DMS 273 treated with DMSO at 0.1 percent for 48 hours (cell line): ENCODE data around the gene MAMLD1.

ENCODE experiments used
- DNase-seq: peaks from one replicate; lab custom pipeline; 2025; lab: John Stamatoyannopoulos, UW

MAMLD1 gene

DNA sequence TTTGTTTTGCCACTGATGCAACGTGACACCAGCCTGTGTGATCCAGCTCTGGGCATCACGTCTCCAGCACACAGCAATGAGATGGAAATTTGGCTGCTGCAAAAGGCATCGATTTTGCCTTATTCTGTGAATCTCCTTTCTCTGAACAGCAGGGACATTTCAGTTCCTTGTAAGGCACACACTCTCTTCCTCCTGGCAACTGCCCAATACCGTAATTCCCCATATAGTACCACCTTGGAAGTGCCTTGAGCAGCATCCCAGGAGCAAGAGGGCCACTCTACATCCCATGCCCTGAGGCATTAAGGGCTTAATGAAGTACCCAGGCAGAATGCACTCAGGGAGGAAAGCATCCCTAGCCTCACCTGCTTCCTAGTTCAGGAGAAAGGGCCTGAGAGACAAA lies 10.5 kb upstream of the MAMLD1 start:
- DNase-seq, result no peak

DNA sequence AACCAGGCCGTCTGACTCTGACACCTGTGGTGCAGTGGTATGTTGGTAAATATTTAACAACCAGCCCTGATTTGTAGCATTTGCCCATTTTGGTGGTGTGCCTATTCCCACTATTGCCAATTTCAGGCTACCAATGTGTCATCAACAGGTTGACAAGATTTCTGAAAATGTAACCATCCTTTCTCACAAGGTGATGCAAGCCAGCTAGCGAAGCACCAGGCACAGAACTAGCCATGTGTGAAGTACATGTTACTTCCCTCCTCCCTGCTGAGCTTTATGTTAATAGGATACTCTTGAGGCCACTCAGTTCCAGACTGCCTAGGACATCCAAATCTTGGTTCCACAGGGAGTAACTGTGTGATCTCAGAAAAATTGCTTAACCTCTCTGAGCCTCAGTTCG lies 7.2 kb upstream of the MAMLD1 start:
- no peak for DNase-seq

DNA sequence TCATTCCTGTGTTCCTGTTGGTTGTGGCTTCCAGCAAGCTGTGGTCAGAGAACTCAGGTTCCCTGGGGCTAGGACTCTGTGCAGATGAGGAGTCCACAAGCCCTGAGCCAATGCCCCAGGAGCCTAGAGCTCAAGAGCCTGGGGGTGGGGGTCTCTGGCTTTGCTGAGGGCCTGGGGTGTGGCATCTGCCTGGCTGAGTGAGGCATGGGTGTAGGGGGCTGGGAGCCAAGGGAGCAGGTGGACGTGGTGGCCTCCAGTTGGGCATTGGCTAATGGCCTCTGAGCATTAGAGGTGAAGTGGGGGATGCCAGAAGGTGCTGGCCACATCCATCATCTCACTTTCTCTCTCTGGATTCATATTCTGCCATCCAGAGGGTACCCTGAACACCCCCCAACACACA lies 5.3 kb upstream of the MAMLD1 start:
- no peak for DNase-seq

DNA sequence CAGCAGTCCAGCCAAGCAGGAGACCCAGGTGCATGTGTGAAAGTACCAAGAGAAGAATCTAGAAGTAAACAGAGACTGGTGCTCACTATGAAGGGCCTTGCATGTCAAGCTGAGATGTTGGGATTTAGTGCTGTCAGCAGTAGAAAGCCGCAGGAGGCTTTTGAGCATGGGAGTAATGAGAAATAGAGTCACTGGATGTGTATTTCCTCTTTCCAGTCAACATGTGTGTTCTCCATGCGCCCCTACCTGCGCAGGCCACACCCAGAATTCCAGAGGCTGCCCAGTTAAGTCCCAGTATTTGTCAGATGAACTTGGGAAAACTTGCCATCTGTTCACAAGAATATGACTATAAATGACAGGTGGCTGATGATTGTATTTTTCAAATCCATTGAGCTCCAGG lies 4.5 kb upstream of the MAMLD1 start:
- no peak for DNase-seq

DNA sequence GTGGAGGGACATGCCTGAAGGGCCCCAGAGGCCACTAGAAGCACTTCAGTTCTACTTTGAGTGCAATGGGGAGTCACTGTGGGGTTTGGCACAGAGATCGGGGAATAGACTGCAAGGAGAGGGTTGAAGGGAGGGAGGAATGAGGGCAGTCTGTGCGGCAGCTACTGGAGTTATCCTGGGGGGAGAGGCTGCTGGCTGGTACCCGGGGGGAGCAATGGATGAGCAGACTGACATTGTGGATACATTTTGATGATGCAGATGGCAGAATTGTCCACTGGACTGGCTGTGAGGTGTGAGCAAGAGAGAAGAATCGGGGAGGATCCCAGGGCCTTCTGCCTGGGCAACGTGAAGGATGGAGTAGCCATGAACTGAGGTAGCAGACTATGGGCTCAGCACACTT lies 2.8 kb upstream of the MAMLD1 start:
- no peak for DNase-seq

DNA sequence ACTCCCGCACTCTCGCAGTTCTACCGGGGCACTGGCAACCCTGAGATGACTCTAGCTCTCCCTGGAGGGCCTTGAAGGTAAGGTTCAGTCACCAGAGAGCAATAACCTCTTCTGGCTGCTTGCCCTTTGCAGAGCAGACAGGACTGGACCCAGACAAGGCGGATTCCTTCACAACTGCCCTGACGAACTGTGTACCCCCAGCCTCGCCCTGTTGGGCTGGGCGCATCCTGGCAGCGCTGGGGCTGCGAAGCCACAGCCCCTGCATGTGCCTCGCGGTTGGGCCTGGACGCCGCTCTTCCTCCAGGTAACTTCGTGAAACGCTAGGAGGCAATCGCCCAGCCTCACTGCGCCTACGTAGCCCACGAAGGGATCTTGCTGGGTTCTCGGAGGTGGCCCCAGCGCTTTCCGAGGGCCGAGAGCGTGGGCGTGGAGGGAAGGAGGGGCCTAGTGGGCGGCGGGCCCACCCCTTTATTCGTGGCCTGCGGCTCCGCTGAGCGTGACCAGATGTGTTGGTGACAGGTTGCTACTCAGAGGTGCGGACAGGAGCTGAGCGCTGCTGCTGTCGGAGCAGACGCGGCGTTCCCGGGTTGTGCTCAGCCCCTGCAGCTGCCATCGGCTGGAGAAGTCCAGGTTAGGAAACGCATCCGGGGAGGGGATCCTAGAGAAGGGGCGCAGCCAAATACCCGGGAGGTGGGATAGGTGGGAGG lies 1.9 kb upstream of the MAMLD1 start:
- no peak for DNase-seq

DNA sequence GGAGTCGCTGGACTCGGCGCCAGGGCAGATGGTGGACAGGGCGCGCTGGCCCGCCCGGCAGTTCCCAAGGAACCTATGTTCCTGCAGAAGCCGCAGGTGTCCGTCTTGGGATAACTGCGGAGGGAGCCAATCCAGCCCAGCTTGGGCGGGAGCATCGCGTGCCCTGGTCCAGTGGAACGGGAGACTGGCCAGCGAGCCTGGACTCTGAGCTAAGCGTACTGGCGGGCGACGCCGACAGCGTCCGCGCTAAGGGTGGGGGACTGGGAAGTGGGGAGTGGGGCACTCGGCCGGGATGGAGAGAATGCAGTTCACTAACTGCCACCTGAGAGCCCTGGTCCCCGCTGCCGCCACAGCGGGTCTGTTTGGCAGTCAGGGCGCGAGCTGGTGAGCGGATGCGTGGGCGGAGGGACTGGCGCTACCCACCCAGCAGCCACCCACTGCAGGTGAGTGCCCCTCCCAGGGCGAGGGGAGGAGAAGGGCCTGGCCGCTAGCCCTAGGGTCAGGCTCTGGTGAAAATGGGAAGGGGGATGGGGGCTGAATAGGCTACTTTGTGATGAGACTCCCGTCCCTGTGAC lies 1.3 kb upstream of the MAMLD1 start:
- DNase-seq, result no peak

DNA sequence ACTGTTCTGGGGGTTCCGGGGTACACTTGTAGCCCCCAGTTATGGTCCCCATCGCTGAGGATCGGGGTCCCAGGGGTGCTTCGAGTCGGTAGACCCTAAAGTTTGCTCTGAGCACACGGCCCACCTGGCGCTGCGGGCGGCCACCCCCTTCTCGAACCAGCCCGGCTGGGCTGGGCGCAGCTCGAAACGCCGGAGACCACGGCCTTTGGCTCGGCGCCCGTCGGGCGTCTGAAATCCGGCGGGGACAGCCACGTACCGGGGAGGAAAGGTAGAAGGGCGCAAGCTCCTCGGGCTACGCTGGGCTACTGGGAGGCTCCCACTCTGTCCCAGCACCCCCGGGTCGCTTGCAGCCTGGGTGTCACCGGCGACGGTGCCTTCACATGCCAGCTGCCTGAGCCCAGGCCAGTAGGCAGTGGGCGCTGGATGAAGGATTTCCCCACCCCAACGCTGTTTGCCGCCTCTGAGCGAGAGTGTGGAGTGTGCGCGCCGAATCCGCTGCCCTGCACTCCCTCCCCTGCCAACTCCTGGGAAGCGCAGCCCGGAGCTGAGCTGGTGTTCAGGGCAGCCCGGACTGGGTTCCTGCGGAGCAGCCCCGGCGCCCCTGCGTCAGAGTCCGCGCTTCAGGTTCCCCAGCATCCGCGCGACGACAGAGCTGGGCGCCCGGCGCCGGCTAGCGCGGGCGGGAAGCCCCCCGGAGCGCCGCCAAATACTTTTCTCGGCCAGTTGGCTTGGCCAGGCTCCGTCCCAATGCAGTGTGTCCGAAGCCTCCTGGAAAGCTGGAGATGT lies 637 bp downstream of the MAMLD1 start:
- DNase-seq, result no peak

DNA sequence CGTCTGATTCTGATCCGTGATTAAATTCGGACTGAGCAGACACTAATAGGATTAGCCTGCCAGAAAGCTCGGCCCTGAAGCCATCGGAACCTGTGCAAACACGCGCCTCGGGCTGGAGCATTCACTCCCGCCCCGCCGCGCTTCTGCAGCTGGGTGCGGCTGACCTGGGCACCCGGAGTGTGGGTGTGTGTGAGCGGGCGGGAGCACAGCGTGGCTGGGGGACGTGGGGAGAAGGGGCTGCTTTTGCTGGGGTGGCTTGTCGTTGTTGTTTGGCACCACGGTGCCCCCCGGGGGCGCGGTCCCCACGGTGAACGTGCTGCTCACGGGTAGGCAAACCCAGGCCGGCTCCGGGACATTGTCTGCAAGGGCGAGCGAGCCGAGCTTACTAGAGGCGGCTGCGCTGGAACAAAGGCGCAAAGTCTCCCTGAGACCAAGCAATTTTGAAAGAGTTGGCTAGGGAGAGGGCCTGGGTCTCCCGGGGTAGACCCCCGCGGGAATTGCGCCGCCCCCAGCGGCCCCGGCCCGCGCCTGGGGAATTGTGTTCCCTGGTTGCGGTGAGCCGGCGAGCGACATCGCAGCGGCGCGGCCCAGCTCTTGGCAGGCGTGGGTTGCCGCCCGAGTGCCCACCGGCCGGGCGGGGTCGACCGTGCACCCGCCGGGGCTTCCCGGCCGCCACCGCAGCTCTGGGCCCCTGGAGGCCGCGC lies 1.4 kb downstream of the MAMLD1 start:
- no peak for DNase-seq

DNA sequence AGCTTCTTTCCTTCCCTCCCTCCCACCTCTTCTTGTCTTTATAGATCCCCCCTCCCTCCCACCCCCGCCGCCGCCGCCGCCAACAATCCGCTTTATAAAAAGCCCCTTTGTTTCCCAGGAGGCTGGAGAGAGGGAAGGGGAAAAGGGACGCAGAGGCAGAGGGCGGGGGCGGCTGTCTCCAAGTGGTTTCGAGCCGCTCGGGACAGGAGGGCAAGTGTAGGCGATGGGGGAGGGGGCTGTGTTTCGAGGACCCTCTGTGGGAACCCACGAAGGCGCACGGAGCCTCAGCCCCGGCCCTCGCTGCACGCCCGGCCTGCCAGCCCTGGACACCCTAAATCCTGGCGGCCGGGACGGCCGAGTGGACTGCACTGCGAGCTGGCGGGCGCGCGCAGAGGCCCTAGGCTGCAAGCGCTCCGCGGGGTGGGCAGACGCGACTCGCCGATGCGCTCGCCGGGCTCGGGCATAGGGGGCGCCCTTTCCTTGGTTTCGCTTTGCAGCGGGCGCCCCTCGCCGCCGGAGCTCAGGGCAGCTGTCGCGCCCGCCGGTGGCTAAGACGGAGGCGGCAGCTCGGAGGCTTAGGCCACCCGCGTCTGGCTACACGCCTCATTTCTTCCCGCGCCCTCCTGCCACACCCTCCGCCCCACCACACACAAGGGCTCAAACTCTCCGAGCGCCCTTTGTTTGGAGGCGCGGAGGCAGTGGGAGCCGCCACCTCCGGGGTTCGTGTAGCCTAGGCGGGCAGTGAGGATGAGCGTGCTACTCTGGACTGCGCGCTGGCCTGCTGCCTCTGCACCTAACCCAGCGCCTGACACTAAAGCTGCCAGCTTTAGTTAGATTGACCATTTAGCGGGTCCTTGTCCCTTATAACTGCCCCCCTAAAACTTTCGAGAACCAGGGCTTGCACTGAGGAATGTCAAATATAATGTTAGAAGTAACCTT lies 2.2 kb downstream of the MAMLD1 start:
- DNase-seq, result peak; percentile 38

DNA sequence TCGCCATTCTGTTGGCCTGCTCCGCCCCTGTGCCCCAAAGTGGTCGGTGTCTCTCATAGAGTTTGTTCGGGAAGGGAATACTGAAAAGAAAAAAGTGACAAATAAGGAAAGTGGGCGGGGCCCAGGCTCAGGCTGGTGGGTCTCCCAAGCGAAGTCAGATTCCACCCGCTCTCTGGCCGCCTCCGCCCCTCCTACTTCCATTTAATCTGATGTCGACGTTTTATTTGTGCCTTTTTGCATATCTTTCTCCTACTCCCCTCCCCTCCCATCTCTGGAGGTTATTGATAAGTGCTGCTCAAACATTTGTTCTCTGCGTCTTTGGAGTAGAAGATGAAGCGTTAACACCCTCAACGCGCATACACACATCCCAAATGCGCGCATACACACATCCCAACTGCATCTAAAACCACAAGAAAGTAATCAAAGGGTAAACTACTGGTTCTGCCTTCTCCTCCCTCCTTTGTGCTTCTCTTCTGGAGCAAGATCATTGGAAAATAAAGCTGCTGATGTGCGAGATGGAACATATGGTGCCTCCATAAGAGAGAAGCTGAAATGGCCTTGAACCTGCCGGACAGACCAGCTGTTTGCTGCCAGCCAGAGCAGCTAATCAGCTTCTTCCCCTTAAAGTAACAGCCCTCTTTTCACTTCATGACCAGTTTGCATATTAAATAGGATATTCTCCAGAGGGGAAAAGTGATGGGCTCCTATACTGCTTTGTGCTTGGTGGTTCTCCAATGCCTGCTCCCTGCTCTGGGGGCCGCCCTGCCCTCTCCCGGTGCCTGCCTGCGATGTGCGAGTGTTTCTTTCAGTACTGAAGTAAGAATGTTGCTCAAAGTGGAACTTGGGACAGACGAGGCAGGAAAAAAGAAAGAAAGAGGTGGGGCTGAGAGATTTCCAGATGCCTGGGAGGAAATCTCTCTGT lies 3.1 kb downstream of the MAMLD1 start:
- peak; percentile 65 for DNase-seq

DNA sequence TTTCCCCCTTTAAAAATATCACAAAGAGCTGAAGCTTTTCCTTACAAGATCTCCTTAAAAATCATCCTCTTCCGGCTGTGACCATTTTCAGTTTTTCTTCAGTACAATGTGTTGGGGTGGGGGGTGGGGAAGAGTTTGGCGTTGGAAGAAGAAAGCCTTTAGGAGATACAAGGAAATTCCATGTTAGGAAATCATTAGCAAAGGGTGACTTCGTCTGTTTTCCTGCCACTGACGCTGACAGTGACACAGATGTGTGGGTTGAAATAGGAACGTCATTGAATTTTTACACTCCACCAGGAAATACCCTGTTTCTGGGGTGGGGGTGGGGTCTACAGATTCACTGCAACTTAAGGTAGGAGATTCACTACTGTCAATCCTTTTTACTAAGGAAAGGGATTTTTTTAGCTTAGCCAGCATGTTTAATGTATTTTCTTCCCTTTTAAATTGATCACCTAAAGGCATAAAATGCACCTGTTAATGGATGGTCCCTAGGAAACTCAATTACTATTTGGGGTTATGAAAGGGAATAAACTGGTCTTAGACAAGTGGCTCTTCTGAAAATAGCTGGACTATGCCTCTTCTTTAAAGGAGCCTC lies 3.9 kb downstream of the MAMLD1 start:
- no peak for DNase-seq

DNA sequence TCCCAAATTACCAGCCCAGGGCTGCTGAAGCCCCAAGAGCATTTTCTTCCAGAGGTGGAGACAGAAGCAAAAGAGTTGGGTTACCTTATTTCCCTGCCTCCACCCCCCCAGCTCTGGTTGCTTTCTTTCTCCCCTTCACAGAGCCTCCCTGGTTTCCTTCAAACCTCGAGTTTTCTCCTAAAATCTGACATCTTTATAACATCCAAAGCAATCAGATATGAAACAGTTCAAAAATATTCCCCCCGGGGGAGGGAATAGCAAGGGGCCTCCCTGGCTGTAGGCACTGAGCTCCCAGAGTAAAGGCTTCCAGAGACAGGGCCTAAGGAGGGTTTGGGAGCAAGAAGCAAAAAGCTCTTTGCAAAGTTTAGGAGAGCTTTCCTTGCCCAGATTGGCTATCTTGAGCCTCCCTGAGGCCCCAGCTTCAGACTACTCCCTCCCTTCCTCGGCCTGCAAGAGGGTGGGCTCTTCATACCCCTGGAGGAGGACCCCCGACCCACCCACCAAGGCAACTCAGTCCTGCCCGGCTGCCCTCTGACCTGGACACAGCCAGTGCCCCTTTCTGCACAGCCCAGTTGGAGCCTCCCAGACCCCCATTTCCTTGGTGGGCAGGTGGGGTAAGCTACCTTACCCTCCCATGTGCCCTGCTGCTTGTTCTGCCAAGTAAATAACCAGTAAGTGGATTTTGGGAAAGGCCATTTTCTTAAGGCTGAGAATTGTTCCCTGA lies 7.6 kb downstream of the MAMLD1 start:
- DNase-seq, result no peak

DNA sequence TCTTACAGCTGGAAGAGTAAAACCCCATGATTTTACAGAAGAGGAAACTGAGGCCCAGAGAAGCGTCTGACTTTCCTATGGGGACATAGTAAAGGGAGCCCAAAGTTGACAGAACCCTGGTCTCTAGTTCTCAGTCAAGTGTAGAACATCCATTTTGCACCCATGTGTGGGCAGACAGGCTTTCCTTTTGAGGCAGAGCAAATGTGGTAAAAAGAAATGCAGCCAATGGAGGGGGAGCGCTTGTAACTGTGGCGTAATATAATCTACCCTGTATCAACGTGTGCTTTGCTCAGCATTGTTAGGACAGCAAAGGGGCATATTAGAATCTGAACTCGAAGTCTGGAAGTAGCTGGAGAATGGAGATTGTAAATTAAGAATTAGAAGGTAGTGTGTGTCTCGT lies 8.8 kb downstream of the MAMLD1 start:
- no peak for DNase-seq

DNA sequence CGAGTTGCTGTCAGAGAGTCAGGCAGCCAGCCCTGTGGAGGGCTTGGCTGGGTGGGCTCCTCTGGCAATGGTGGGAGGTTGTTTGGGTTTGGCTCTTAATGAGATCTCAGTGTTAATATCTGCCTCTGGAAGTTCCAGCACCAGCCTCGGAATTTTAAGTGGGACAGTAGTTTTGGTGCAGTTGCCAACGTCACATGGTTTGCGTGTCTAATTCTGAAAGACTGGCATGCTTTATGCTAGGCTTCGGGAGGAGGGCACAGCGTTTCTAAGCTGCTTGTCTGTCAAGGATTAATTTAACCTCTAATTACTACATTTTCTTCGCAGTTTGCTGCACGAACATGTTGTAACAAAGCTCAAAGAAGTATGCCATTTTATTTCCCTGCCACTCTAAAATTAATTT lies 9.2 kb downstream of the MAMLD1 start:
- DNase-seq, result no peak

DNA sequence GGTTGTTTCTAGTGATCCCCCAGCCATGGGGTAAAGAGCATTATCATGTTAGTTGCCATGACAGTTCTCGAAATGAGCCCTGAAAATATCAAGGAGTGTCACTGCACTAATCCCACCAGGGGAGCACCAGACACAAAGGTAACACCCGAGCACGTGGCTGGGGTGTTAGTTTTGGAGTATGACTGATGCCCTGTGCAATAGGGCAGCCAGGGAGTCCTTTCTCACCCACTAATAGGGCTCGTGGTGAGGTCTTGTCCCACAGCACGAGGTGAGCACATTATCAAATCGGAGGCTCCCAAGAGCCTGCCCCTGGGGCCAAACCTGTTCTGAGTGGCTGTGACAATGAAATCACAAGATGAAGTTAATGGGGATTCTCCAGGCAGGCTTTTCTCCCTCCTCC lies 9.6 kb downstream of the MAMLD1 start:
- DNase-seq, result no peak

DNA sequence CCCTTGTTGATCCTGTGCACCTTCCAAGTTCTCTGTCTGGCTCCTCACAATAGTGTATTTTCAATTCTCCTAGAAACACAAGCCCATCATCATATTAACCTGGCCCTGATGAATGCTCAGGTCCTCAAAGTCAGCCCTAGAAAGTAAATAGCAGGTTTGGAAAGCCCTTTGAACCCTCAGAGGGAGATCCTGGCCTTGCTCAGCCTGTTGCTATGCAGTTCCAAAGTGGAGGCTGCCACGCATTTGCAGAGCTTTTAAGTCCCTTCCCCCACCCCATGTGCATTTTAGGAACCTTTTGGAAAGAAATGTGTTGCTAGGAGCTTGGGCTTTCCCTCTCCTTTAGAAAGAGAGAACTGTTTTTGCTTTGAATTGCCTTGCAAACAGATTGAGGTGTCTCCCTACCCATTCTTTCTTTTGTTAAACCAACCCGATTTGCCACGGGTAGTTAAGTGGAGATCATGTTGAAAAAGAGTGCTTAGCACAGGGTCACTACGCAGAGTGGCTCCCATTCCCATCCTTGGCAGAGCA lies 12.2 kb downstream of the MAMLD1 start:
- no peak for DNase-seq

DNA sequence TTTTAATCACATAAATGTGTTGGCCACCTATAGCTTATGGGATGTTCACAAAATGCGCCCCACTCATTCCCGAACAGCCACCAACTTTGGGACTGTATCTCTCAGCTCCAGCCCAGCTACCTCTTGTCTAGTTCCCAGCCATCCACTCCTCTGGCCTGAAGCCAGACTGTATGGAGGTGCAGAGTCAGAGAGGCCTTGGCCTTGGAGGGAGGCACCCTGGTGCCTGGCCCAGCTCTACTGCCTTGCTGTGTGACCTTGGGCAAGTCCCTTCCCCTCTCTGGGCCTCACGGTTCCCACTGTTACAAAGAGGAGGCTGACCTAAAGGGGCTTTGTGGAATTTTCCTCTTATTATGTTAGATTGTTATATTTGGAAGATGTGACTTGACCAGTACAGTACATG lies 13.9 kb downstream of the MAMLD1 start:
- DNase-seq, result no peak

DNA sequence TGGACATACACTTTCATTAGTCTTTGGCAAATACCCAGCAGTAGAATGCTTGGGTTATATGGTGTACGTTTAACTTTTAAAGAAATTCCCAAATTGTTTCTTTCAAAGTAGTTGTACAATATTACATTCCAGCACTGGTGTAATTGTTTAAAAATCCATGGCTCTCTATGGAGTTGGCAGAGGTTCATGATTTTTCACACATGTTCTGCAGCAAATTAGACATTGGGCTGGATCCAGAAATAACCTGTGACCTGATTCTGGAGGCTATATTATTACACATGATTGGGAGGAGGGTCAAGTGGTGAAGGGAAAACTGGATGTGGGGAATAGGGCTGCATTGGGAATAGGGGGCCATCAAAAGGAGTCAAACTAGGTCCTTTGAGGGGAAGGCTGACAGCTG lies 41.9 kb downstream of the MAMLD1 start:
- no peak for DNase-seq
